Measurements from ENCODE around the gene MICAL3. TPM values are rescaled to one million over a fixed set of nuclear protein-coding genes. Genes with fewer than 3 reads are reported as not detected.
A peak's percentile ranks its signal among the peaks of the same experiment; 100 is the strongest.
"Not testable (repeated sequence)": the region's sequence is repeated elsewhere in the genome, so short reads cannot be mapped to it uniquely, and the experiment has no call there.

Gene MICAL3
- polyA plus RNA-seq, 3 donors, result 0.23 to 0.84 TPM; not detected in 1

- WGBS (ENCODE audit: insufficient coverage), result 80% methylated on average over 3 of the region's 10 CpGs
- no peaks in the 10 kb centered on the region for H3K36me3 ChIP-seq (replicated peaks in 1 of 2; ENCODE audit: control insufficient read depth in 1 of 2, insufficient read depth in 2 of 2, low read length in 2 of 2)
- DNase-seq, result no peak
- H3K36me3 Mint-ChIP-seq, result no peaks in the 10 kb centered on the region
- no peak overlapping the region for H3K4me3 Mint-ChIP-seq
- H3K4me3 ChIP-seq (replicated peaks in 1 of 3; ENCODE audit: low read depth in 2 of 3, low read length in 3 of 3), result no peak overlapping the region
- peaks cover 0 to 2% of the 10 kb centered on the region in 2 donors for H3K27me3 ChIP-seq (ENCODE audit: control insufficient read depth in 2 of 2, insufficient read depth in 2 of 2, low read length in 2 of 2)
- peaks cover 3 to 9% (median 8%) of the 10 kb centered on the region in 3 donors for H3K27me3 Mint-ChIP-seq (ENCODE audit: low read depth in 3 of 3)
- TF ChIP-seq, protein P1, sequence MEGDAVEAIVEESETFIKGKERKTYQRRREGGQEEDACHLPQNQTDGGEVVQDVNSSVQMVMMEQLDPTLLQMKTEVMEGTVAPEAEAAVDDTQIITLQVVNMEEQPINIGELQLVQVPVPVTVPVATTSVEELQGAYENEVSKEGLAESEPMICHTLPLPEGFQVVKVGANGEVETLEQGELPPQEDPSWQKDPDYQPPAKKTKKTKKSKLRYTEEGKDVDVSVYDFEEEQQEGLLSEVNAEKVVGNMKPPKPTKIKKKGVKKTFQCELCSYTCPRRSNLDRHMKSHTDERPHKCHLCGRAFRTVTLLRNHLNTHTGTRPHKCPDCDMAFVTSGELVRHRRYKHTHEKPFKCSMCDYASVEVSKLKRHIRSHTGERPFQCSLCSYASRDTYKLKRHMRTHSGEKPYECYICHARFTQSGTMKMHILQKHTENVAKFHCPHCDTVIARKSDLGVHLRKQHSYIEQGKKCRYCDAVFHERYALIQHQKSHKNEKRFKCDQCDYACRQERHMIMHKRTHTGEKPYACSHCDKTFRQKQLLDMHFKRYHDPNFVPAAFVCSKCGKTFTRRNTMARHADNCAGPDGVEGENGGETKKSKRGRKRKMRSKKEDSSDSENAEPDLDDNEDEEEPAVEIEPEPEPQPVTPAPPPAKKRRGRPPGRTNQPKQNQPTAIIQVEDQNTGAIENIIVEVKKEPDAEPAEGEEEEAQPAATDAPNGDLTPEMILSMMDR (IDR thresholded peaks at IDR 0.05), result no peak
- H3K4me2 ChIP-seq (replicated peaks; ENCODE audit: extremely low read depth, low read length, poor library complexity, severe bottlenecking), result no peak overlapping the region
- no peaks in the 10 kb centered on the region for H3K4me1 ChIP-seq (ENCODE audit: control insufficient read depth in 1 of 2, insufficient read depth in 2 of 2, low read length in 2 of 2)
- no peaks in the 10 kb centered on the region for H4K20me1 ChIP-seq (ENCODE audit: insufficient read depth, low read length)
- H3K4me1 Mint-ChIP-seq, result peaks cover 12% of the 10 kb centered on the region
- H3K9me3 ChIP-seq (replicated peaks in 1 of 2; ENCODE audit: control insufficient read depth in 1 of 2, insufficient read depth in 1 of 2, low read length in 2 of 2), result no peaks in the 10 kb centered on the region
- H3K9me3 Mint-ChIP-seq, result no peaks in the 10 kb centered on the region
- no peak overlapping the region for H3K9ac ChIP-seq (ENCODE audit: insufficient read depth, low read length, poor library complexity, severe bottlenecking)
- H2AFZ ChIP-seq (ENCODE audit: insufficient read depth, low read depth, low read length, poor library complexity, severe bottlenecking), result no peak overlapping the region
- no peaks in the 10 kb centered on the region for H3K79me2 ChIP-seq (ENCODE audit: insufficient read depth, low read length)
- peak overlapping the region in 1 of 7 donors; percentile 33 for H3K27ac Mint-ChIP-seq
- H3K27ac ChIP-seq (ENCODE audit: low read depth in 1 of 2, low read length in 2 of 2), result no peak overlapping the region
- intact Hi-C loops (cut with micrococcal nuclease), result no loop called here
Observed at GRCh38 chr22:17994424-17995108, 29.8 kb downstream of the MICAL3 start.

GRCh38 chr22:17992976-17993375, 31.4 kb downstream of the MICAL3 start:
- H3K4me2 ChIP-seq (replicated peaks; ENCODE audit: extremely low read depth, low read length, poor library complexity, severe bottlenecking); H3K79me2 ChIP-seq (ENCODE audit: insufficient read depth, low read length); H3K9me3 ChIP-seq (replicated peaks in 1 of 2; ENCODE audit: control insufficient read depth in 1 of 2, insufficient read depth in 1 of 2, low read length in 2 of 2); H3K27ac ChIP-seq (ENCODE audit: low read depth in 1 of 2, low read length in 2 of 2); H3K4me1 ChIP-seq (ENCODE audit: control insufficient read depth in 1 of 2, insufficient read depth in 2 of 2, low read length in 2 of 2); DNase-seq; H4K20me1 ChIP-seq (ENCODE audit: insufficient read depth, low read length); H3K27ac Mint-ChIP-seq; H3K36me3 ChIP-seq (replicated peaks in 1 of 2; ENCODE audit: control insufficient read depth in 1 of 2, insufficient read depth in 2 of 2, low read length in 2 of 2); H3K9ac ChIP-seq (ENCODE audit: insufficient read depth, low read length, poor library complexity, severe bottlenecking); H3K27me3 ChIP-seq (ENCODE audit: control insufficient read depth in 2 of 2, insufficient read depth in 2 of 2, low read length in 2 of 2); H3K4me3 ChIP-seq (replicated peaks in 1 of 3; ENCODE audit: low read depth in 2 of 3, low read length in 3 of 3); H3K4me3 Mint-ChIP-seq; H3K27me3 Mint-ChIP-seq (ENCODE audit: low read depth in 3 of 3); intact Hi-C loops (cut with micrococcal nuclease); H3K36me3 Mint-ChIP-seq; H3K9me3 Mint-ChIP-seq; H2AFZ ChIP-seq (ENCODE audit: insufficient read depth, low read depth, low read length, poor library complexity, severe bottlenecking): not testable (repeated sequence)
- no CpG with 5 or more reads among the region's 2 CpGs for WGBS (ENCODE audit: insufficient coverage)
- H3K4me1 Mint-ChIP-seq, result peaks cover 12% of the 10 kb centered on the region

- H3K4me1 ChIP-seq (ENCODE audit: control insufficient read depth in 1 of 2, insufficient read depth in 2 of 2, low read length in 2 of 2); H3K9me3 Mint-ChIP-seq; H3K79me2 ChIP-seq (ENCODE audit: insufficient read depth, low read length); H3K9me3 ChIP-seq (replicated peaks in 1 of 2; ENCODE audit: control insufficient read depth in 1 of 2, insufficient read depth in 1 of 2, low read length in 2 of 2); H2AFZ ChIP-seq (ENCODE audit: insufficient read depth, low read depth, low read length, poor library complexity, severe bottlenecking); H4K20me1 ChIP-seq (ENCODE audit: insufficient read depth, low read length); H3K27ac ChIP-seq (ENCODE audit: low read depth in 1 of 2, low read length in 2 of 2); H3K27me3 ChIP-seq (ENCODE audit: control insufficient read depth in 2 of 2, insufficient read depth in 2 of 2, low read length in 2 of 2); H3K4me3 Mint-ChIP-seq; H3K36me3 Mint-ChIP-seq; H3K27me3 Mint-ChIP-seq (ENCODE audit: low read depth in 3 of 3); H3K9ac ChIP-seq (ENCODE audit: insufficient read depth, low read length, poor library complexity, severe bottlenecking); H3K4me3 ChIP-seq (replicated peaks in 1 of 3; ENCODE audit: low read depth in 2 of 3, low read length in 3 of 3); H3K4me2 ChIP-seq (replicated peaks; ENCODE audit: extremely low read depth, low read length, poor library complexity, severe bottlenecking); H3K27ac Mint-ChIP-seq; intact Hi-C loops (cut with micrococcal nuclease); DNase-seq; H3K36me3 ChIP-seq (replicated peaks in 1 of 2; ENCODE audit: control insufficient read depth in 1 of 2, insufficient read depth in 2 of 2, low read length in 2 of 2): not testable (repeated sequence)
- 92% methylated on average over 3 of the region's 4 CpGs for WGBS (ENCODE audit: insufficient coverage)
- peaks cover 10% of the 10 kb centered on the region for H3K4me1 Mint-ChIP-seq
Observed at GRCh38 chr22:17991992-17992391, 32.4 kb downstream of the MICAL3 start.

Data from CD14-positive monocyte (primary cell).